ENCODE results near the gene RBCK1.

The RBCK1 gene

DNA sequence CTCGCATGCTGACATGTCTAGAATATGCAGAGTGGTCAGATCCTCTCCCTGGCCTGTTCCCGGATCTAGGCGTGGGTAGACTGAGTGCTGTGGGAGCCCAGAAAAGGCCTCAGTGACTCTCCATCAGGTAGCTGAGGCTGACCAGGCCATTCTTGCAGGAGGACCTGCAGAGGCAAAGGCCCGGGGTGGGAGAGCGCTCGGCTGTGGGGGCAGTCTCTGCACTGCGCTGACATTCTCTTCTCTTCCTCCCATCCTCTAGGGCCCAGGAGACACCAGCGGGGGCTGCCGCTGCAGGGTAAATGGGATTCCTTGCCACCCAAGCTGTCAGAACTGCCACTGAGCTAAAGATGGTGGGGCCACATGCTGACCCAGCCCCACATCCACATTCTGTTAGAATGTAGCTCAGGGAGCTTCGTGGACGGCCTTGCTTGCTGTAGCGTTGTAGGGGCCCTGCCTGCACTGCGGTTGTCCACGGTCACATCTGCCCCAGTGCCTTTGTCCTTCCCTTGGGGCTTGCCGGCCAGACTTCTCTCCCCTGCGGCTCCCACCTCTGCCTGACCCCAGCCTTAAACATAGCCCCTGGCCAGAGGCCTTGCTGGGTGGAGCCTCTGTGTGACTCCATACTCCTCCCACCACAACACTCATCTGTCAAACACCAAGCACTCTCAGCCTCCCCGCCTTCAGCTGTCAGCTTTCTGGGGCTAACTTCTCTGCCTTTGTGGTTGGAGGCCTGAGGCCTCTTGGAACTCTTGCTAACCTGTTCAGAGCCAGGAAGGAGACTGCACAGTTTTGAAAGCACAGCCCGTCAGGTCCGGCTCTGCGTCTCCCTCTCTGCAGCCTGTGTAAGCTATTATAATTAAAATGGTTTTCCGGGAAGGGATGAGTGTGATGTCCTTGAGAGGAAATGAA, 22.2 kb downstream of the RBCK1 start:
- Histone ChIP-seq H3K27ac (ENCODE audit: low read length) (no peak overlapping the region), H4K20me1 (ENCODE audit: insufficient read depth, low read length) (0 out of 2 replicates have a peak, but pooled peaks cover 8% of the 10 kb centered on the region), H3K27me3 (ENCODE audit: insufficient read depth, low read length, poor library complexity) (no peaks in the 10 kb centered on the region), H2AFZ (ENCODE audit: low read depth, low read length) (no peak overlapping the region), H3K9ac (ENCODE audit: low read depth, low read length) (no peak overlapping the region), H3K4me1 (ENCODE audit: insufficient read depth, low read length) (no peaks in the 10 kb centered on the region), H3K4me3 (ENCODE audit: low read depth in 1 of 2, low read length in 2 of 2) (no peak overlapping the region), H3K79me2 (ENCODE audit: insufficient read depth, low read length) (no peaks in the 10 kb centered on the region), H3K4me2 (ENCODE audit: insufficient read depth, low read length) (no peak overlapping the region), H3K36me3 (ENCODE audit: insufficient read depth, low read length) (peaks cover 74% of the 10 kb centered on the region), H3K9me3 (ENCODE audit: insufficient read depth, low read length, severe bottlenecking) (no peaks in the 10 kb centered on the region)
- DNase-seq (no peak), ATAC-seq (ENCODE audit: insufficient read depth, low read depth) (no peak)
- TF ChIP-seq EZH2 (IDR thresholded peaks at IDR 0.05; ENCODE audit: borderline replicate concordance, low read depth, low read length, severe bottlenecking): no peak
- TF ChIP-seq, protein P1, sequence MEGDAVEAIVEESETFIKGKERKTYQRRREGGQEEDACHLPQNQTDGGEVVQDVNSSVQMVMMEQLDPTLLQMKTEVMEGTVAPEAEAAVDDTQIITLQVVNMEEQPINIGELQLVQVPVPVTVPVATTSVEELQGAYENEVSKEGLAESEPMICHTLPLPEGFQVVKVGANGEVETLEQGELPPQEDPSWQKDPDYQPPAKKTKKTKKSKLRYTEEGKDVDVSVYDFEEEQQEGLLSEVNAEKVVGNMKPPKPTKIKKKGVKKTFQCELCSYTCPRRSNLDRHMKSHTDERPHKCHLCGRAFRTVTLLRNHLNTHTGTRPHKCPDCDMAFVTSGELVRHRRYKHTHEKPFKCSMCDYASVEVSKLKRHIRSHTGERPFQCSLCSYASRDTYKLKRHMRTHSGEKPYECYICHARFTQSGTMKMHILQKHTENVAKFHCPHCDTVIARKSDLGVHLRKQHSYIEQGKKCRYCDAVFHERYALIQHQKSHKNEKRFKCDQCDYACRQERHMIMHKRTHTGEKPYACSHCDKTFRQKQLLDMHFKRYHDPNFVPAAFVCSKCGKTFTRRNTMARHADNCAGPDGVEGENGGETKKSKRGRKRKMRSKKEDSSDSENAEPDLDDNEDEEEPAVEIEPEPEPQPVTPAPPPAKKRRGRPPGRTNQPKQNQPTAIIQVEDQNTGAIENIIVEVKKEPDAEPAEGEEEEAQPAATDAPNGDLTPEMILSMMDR (IDR thresholded peaks at IDR 0.05; ENCODE audit: borderline replicate concordance, extremely low read depth, low read length, poor library complexity, severe bottlenecking): no peak

DNA sequence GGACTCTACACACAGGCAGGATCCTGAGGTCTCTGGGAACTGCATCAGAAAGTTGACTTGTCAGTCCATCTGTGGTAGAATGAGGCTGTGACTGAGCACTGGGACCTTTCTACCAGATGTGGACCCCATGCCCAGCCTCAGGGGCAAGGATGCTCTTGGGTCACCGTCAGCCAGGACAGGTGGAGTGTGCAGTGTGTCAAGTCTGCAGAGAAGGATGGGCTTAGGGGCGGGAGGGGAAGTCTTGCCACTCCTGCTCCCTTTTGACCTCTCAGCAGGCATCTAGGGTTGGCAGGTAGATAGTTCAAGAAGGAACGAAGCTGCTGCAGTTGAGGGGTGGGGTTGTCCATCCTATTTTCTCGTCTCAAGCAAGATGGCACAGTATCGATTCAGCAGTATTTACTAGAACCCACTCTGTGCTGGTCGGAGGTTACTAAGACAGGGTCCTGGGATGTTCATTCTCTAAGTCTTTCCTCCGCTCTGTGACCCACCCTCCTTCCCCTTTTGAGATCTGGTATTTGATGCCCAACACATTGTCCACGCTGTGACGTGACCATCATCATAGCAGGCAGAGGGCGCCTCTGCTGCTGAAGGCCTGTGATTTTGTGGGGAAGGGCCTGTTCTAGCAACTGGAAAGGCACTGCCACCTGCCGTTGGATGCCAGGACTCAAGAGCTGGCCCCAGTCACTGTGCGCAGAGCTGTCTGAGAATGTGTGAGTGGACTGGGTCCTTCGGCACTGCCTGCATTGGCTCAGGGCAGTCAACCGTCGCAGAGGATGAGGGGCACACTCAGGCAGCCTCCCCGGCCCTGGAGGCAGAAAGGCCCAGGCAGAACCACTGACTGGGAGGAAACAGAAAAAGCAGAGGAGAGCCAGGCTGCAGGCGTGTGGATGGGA, 23.2 kb downstream of the RBCK1 start:
- Histone ChIP-seq H3K36me3 (ENCODE audit: insufficient read depth, low read length) (peaks cover 83% of the 10 kb centered on the region), H2AFZ (ENCODE audit: low read depth, low read length) (no peak overlapping the region), H3K4me3 (ENCODE audit: low read depth in 1 of 2, low read length in 2 of 2) (no peak overlapping the region), H3K4me2 (ENCODE audit: insufficient read depth, low read length) (no peak overlapping the region), H3K27ac (ENCODE audit: low read length) (no peak overlapping the region), H3K4me1 (ENCODE audit: insufficient read depth, low read length) (no peaks in the 10 kb centered on the region), H3K27me3 (ENCODE audit: insufficient read depth, low read length, poor library complexity) (no peaks in the 10 kb centered on the region), H3K9ac (ENCODE audit: low read depth, low read length) (no peak overlapping the region), H3K9me3 (ENCODE audit: insufficient read depth, low read length, severe bottlenecking) (no peaks in the 10 kb centered on the region), H3K79me2 (ENCODE audit: insufficient read depth, low read length) (no peaks in the 10 kb centered on the region), H4K20me1 (ENCODE audit: insufficient read depth, low read length) (peaks cover 13% of the 10 kb centered on the region; the same call in 1 of the 2 replicates)
- DNase-seq (peak; percentile 42), ATAC-seq (ENCODE audit: insufficient read depth, low read depth) (peak; percentile 48; the same call in 2 of the 3 replicates)
- TF ChIP-seq, protein P1 (IDR thresholded peaks at IDR 0.05; ENCODE audit: borderline replicate concordance, extremely low read depth, low read length, poor library complexity, severe bottlenecking): peak; percentile 53
- TF ChIP-seq EZH2 (IDR thresholded peaks at IDR 0.05; ENCODE audit: borderline replicate concordance, low read depth, low read length, severe bottlenecking): no peak

DNA sequence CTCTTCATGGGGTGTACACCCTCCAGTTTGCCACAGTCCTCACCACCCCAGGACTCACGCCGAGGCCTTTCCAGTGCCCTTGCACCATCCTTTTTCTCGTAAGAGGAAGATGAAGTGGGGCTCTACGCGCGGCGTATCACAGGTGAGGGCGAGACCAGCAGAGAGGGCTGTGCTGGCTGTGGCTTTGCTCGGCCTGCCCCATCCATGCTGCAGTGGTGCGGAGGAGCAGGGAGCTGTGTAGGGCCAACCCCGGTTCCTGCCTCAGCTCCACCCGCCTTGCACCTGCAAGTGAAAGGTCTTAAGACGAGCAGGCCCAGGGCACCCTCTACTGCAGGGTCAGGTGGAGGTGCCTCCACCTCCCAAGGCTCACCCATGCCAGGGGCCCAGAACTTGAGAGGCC, 24.1 kb downstream of the RBCK1 start:
- H3K36me3 ChIP-seq (ENCODE audit: insufficient read depth, low read length): peaks cover 89% of the 10 kb centered on the region
- H3K4me3 ChIP-seq (ENCODE audit: low read depth in 1 of 2, low read length in 2 of 2): no peak overlapping the region
- H3K4me2 ChIP-seq (ENCODE audit: insufficient read depth, low read length): no peak overlapping the region
- H2AFZ ChIP-seq (ENCODE audit: low read depth, low read length): no peak overlapping the region
- no peaks in the 10 kb centered on the region for H3K27me3 ChIP-seq (ENCODE audit: insufficient read depth, low read length, poor library complexity)
- no peaks in the 10 kb centered on the region for H3K79me2 ChIP-seq (ENCODE audit: insufficient read depth, low read length)
- H3K9me3 ChIP-seq (ENCODE audit: insufficient read depth, low read length, severe bottlenecking): no peaks in the 10 kb centered on the region
- ATAC-seq (ENCODE audit: insufficient read depth, low read depth): peak; percentile 13; the same call in 1 of the 3 replicates
- peaks cover 14% of the 10 kb centered on the region; the same call in 1 of the 2 replicates for H4K20me1 ChIP-seq (ENCODE audit: insufficient read depth, low read length)
- H3K4me1 ChIP-seq (ENCODE audit: insufficient read depth, low read length): peaks cover 3% of the 10 kb centered on the region
- H3K9ac ChIP-seq (ENCODE audit: low read depth, low read length): no peak overlapping the region
- no peak overlapping the region for H3K27ac ChIP-seq (ENCODE audit: low read length)
- TF ChIP-seq, protein P1 (IDR thresholded peaks at IDR 0.05; ENCODE audit: borderline replicate concordance, extremely low read depth, low read length, poor library complexity, severe bottlenecking): no peak
- TF ChIP-seq EZH2 (IDR thresholded peaks at IDR 0.05; ENCODE audit: borderline replicate concordance, low read depth, low read length, severe bottlenecking): no peak
- DNase-seq: no peak

All from DND-41 (cell line).